ENCODE measurements around the gene CDK2AP2. TPM values are rescaled to one million over a fixed set of nuclear protein-coding genes. Genes with fewer than 3 reads are reported as not detected.

Gene CDK2AP2
- polyA plus RNA-seq, 1 of the 3 experiments (the other 2 are of a cell fraction): 47.9 TPM

DNA sequence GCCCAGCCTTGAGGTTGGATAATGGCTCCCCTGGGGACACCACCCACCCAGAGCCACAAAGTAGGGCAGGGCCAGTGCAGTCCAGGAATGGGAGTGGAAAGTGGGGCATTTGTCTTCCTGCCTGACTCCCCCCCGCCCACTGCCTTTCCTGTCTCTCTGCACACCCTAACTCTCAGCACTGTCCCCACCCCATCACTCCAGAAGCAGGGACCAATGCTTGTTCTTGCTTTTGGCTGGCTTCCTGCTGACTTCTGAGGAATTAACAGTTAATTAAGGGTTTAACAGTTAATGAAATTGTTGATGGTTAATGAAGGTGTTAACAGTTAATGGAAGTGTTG, 7.5 kb downstream of the CDK2AP2 start (continued):
- no peak for TF ChIP-seq RAD21 (IDR thresholded peaks at IDR 0.05; ENCODE audit: low read length)
- TF ChIP-seq, protein P1, sequence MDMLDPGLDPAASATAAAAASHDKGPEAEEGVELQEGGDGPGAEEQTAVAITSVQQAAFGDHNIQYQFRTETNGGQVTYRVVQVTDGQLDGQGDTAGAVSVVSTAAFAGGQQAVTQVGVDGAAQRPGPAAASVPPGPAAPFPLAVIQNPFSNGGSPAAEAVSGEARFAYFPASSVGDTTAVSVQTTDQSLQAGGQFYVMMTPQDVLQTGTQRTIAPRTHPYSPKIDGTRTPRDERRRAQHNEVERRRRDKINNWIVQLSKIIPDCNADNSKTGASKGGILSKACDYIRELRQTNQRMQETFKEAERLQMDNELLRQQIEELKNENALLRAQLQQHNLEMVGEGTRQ (IDR thresholded peaks at IDR 0.05; ENCODE audit: borderline replicate concordance, low read depth, low read length): no peak
- no peak for TF ChIP-seq RCOR1 (IDR thresholded peaks at IDR 0.05; ENCODE audit: low read length)
- no peak for TF ChIP-seq ELF1 (IDR thresholded peaks at IDR 0.05)

DNA sequence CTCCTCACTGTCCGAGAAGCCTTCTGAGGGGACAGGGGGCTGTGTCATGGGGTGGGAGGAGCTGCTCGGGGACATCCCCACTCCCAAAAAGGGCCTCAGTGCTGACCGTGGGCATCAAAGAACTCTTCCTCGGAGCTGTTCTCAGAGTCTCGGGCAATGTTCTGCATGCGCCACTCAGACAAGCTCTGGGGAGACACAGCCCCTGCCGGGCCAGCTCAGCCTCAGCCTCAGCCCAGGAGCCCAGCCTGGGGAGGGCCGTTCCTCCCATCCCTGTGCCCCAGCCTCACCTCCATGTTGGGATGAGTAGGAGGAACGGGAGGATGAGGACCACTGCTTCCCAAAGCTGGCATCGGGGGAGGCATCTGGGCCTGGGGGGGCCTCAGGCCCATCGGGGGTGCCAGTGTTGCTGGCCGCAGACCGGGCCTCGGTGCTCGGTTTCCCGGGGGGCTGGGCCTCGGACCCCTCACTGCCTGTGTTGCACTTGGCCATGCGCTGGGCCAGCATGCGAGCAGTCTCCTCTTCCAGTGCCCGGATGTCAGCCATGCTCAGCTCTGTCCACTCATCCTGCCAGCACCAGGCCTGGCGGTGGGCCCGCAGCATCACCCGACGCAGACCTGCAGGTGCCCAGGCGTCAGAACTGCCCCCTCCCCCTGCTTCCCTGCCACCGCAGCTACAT, 8.0 kb downstream of the CDK2AP2 start:
- Histone ChIP-seq H3F3A (replicated peaks; ENCODE audit: insufficient read depth) (peaks cover 2% of the 10 kb centered on the region), H3K27ac (ENCODE audit: low read depth in 2 of 2, low read length in 1 of 2) (no peak overlapping the region), H3K36me3 (replicated peaks in 1 of 2; ENCODE audit: control insufficient read depth in 1 of 2, insufficient read depth in 2 of 2, low read length in 1 of 2) (peaks cover 10 to 16% of the 10 kb centered on the region in 2 experiments), H3K4me2 (no peak overlapping the region), H3K9me3 (no peaks in the 10 kb centered on the region), H3K4me3 (ENCODE audit: low read depth in 2 of 2, low read length in 1 of 2) (no peak overlapping the region), H3K9me2 (no peaks in the 10 kb centered on the region), H3K79me2 (ENCODE audit: insufficient read depth) (peaks cover 14% of the 10 kb centered on the region), H3K9ac (no peak overlapping the region), H3K4me1 (ENCODE audit: control insufficient read depth in 1 of 2, insufficient read depth in 2 of 2, low read depth in 1 of 2, low read length in 1 of 2) (peaks cover 0 to 7% of the 10 kb centered on the region in 2 experiments; a peak in 1 of 4 replicates), H2AFZ (ENCODE audit: low read depth) (no peak overlapping the region), H4K20me1 (ENCODE audit: insufficient read depth) (peaks cover 13% of the 10 kb centered on the region), H3K27me3 (ENCODE audit: insufficient read depth) (no peaks in the 10 kb centered on the region)
- ChIA-PET CTCF (interaction anchor here (0.5 kb wide), 1 partner anchor 487 kb away, joined by 3 read pairs; no protein-coding TSS in a partner anchor), POLR2A (interaction anchor here (0.6 to 1.1 kb wide), 2 partner anchors 9 to 1061 kb away, joined by 3 to 5 read pairs; partner anchors contain the start of gene MRPL11)
- TF ChIP-seq, protein P2, sequence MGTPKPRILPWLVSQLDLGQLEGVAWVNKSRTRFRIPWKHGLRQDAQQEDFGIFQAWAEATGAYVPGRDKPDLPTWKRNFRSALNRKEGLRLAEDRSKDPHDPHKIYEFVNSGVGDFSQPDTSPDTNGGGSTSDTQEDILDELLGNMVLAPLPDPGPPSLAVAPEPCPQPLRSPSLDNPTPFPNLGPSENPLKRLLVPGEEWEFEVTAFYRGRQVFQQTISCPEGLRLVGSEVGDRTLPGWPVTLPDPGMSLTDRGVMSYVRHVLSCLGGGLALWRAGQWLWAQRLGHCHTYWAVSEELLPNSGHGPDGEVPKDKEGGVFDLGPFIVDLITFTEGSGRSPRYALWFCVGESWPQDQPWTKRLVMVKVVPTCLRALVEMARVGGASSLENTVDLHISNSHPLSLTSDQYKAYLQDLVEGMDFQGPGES (IDR thresholded peaks at IDR 0.05; ENCODE audit: low read depth, low read length): no peak
- no peak for TF ChIP-seq RFX5 (IDR thresholded peaks at IDR 0.05; ENCODE audit: low read length)
- no peak for TF ChIP-seq POLR2AphosphoS5 (IDR thresholded peaks at IDR 0.05; ENCODE audit: low read depth, low read length)
- TF ChIP-seq, protein P3, sequence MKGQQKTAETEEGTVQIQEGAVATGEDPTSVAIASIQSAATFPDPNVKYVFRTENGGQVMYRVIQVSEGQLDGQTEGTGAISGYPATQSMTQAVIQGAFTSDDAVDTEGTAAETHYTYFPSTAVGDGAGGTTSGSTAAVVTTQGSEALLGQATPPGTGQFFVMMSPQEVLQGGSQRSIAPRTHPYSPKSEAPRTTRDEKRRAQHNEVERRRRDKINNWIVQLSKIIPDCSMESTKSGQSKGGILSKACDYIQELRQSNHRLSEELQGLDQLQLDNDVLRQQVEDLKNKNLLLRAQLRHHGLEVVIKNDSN (IDR thresholded peaks at IDR 0.05; ENCODE audit: borderline replicate concordance, low read depth): no peak
- TF ChIP-seq FOXM1 (IDR thresholded peaks at IDR 0.05; ENCODE audit: low read depth): no peak
- no peak for TF ChIP-seq FOXJ3 (CRISPR knock-in tag; IDR thresholded peaks at IDR 0.05)
- no peak for TF ChIP-seq MEF2A (IDR thresholded peaks at IDR 0.05; ENCODE audit: borderline replicate concordance, low read depth)
- no peak for TF ChIP-seq SMC3 (IDR thresholded peaks at IDR 0.05; ENCODE audit: low read depth, low read length)
- TF ChIP-seq RCOR1 (IDR thresholded peaks at IDR 0.05; ENCODE audit: low read length): no peak
- no peak for TF ChIP-seq JUND (IDR thresholded peaks at IDR 0.05)
- TF ChIP-seq CHD2 (IDR thresholded peaks at IDR 0.05; ENCODE audit: low read length, partially characterized antibody): no peak
- TF ChIP-seq NFIC (IDR thresholded peaks at IDR 0.05; ENCODE audit: borderline replicate concordance): no peak
- TF ChIP-seq TCF12 (IDR thresholded peaks at IDR 0.05): no peak
- TF ChIP-seq RAD21 (IDR thresholded peaks at IDR 0.05; ENCODE audit: low read length): no peak
- no peak for TF ChIP-seq YY1 (IDR thresholded peaks at IDR 0.05; ENCODE audit: low read depth)
- TF ChIP-seq EZH2phosphoT487 (IDR thresholded peaks at IDR 0.05; ENCODE audit: borderline replicate concordance, low read depth): no peak
- WGBS (ENCODE audit: low lambda C conversion rate): 86% methylated on average over 8 of the region's 26 CpGs
- no peak for DNase-seq
